HG02623 (cell line): ENCODE data around the gene PLEKHA1.

ENCODE experiments used
- ATAC-seq: cut with Tn5 transposase; IDR thresholded peaks from one replicate; pipeline ENCODE4 v1.9.1; 2021; ENCODE audit warnings: moderate library complexity; ENCODE audit not compliant: unreplicated experiment

Gene PLEKHA1

DNA sequence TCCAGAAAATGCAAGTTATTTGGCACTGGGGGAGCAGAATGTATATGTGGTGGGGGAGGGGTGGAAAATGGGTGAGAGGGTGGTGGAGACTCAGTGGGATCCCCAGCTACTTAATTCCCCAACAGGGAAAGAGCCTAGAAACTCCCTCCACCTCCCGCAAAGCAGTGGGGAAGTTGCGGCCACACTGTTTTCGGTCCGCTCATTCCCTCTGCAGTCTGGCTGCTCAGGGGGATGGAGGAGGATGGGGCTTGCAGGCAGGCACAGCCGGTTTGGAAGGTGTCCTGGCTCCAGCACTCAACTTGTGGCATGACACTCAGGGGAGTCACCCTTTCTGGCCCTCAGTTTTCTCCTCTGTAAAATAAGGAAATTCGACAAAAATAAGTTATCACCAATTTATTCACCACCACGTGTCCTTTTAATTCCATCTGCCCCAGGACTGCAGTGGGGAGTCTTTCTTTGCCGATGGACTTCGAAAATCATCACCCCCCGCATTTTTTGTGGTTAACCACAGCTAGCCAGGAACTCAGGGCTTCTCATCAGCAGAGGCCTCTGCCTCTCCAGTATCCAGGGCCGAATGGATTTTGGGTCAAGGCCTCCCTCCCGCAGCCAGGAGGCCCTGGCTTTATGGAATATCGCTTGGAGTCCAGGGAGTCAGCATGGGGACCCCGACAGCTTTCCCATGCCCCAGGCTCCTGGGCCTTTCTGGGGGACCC is 85.2 kb downstream of the PLEKHA1 start:
- no peak for ATAC-seq

DNA sequence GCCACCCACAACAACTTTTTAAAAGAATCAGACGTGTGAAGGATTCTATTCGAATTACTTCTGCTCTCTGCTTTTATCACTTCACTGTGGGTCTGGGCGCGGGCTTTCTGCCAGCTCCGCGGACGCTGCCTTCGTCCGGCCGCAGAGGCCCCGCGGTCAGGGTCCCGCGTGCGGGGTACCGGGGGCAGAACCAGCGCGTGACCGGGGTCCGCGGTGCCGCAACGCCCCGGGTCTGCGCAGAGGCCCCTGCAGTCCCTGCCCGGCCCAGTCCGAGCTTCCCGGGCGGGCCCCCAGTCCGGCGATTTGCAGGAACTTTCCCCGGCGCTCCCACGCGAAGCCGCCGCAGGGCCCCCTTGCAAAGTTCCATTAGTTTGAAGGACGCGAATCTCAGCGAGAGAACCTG is 86.4 kb downstream of the PLEKHA1 start:
- ATAC-seq, result no peak

DNA sequence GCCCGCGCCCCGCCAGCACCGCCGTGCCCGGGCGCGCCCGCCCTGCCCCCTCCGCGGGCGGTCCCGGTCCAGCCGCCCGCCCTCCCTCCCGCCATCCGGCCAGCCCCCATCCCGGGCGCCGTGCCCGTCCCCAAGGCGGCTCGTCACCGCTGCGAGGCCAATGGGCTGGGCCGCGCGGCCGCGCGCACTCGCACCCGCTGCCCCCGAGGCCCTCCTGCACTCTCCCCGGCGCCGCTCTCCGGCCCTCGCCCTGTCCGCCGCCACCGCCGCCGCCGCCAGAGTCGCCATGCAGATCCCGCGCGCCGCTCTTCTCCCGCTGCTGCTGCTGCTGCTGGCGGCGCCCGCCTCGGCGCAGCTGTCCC is 86.8 kb downstream of the PLEKHA1 start, which contains the start of gene HTRA1:
Gene HTRA1, plus strand, starts transcription at position 187 of the 362 bp plus-strand sequence. Its CDS starts 100 bp downstream, at position 287.
- ATAC-seq, result no peak

DNA sequence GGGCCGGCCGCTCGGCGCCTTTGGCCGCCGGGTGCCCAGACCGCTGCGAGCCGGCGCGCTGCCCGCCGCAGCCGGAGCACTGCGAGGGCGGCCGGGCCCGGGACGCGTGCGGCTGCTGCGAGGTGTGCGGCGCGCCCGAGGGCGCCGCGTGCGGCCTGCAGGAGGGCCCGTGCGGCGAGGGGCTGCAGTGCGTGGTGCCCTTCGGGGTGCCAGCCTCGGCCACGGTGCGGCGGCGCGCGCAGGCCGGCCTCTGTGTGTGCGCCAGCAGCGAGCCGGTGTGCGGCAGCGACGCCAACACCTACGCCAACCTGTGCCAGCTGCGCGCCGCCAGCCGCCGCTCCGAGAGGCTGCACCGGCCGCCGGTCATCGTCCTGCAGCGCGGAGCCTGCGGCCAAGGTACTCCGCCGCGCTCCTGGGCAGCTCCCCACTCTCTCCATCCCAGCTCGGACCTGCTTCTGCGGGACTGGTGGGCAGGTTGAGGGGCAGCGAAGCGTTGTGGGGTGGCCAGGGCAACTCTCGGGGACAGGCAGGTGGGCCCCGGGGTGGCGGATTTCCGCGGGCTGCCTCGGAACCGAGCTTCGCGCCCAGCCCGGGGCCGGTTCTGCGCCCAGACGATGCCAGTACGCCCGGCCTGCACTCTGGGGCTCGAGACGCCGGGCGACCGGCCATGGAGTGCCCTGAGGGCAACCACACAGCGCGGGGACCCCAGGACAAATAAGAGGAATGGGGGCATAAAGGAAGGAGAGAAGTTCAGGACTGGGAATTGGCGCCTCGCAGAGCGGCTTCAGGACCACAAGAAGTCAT is 87.4 kb downstream of the PLEKHA1 start:
- no peak for ATAC-seq

DNA sequence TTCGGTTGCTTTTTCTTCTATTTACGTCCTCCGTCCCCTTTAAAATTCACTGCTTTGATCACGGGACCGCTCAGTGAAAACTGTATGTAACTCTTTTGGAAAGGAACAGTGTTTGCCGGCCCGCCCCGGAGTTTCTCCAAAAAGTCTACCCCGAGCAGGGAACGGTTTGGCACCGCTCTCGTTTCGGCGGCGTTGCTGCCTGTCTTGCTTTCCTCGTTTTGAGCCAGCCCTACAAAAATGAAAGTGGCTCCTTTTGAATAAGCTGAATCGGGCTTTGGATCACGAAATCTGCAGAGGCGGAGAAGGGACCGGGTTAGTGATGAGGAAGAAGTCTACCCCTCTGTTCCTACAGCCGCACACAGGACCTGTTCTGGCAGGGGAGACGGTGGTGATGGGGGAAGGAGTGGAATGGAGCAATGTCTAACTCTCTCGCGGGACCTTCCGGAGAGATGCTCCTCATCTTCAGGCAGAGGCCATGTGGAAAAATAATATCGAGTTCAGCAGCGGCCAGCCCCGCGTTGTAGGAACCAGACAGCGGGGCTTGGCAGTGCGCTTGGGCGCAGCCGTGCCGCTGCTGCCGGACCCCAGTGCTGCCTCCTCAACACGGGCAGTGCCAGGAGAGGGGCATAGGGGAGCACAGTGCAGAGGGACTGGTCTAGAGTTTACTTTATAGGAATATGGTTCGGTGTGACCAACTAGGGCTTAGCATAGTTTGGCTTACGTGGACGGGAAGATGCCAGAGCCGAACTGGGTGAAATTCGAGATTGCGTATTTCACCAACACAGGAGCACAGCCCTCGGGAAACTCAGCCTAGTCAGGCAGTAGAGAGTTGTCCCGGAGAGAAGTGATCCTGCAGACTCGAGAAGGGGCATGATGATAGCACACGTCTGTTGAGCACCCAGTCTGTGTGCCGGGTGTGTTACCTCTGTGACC is 88.3 kb downstream of the PLEKHA1 start:
- no peak for ATAC-seq

DNA sequence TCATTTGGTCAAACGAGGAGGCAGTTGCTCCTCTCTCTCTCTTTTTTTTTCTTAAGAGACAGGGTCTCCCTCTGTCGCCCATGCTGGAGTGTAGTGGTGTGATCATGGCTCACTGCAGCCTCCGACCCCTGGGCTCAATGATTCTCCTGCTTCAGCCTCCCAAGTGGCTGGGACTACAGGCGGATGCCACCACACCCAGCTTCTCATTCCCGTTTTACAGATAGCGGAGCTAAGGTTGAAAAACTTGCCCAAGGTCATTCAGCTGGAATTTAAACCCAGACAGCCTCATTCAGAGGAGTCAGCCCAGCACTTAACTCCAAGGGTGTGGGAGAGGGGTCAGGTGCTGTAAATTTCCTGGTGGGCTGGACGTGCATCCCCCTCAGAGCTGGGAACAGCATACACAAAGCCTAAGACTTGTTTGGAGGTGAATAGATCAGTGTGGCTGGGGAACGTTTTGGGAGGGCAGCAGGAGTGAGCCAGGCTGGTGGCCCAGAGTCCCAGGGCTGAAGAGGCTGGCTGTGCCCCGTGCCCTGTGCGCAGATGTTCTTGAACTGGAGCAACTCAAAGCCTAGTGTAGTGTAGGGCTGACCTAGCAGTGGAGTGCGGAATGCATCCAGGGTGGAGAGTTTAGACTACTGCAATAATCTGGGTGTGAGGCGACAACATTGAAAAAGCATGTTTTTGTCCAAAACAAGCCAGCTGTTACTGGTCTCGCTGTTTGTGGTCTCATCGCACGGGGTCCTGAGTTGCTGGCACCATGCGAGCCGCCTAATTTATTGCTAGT is 89.2 kb downstream of the PLEKHA1 start:
- ATAC-seq, result no peak

DNA sequence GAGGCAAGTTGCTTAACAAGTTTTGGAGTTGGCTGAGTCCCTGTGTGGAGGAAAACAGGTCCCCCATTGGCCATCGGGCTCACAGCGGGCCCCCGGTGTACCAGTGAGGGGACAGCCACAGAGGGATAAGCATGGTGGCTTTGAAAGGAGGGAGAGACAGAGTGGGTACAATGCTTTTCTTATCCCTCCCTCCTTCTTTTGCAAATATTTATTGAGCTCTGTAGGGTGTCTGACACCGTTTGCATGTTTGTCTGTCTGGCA is 89.7 kb downstream of the PLEKHA1 start:
- no peak for ATAC-seq

DNA sequence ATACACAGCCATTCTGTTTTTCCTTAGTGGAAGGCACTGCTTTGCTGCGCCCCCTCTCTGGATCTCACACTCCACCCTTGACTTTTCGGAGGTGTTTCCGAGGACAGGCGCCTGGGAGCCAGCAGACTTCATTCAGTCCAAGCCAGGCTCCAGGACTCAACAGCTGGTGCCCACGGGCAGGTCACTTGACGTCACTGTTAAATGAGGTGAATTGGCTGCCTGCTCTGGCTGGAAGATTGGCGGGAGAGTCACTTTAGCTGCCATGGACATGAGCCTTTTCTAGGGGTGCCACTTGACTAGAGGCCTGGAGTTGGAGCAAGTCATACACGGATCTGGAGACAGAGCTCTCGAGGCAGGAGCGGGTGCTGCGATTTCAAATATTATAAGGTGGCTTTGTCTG is 90.1 kb downstream of the PLEKHA1 start:
- ATAC-seq, result no peak

DNA sequence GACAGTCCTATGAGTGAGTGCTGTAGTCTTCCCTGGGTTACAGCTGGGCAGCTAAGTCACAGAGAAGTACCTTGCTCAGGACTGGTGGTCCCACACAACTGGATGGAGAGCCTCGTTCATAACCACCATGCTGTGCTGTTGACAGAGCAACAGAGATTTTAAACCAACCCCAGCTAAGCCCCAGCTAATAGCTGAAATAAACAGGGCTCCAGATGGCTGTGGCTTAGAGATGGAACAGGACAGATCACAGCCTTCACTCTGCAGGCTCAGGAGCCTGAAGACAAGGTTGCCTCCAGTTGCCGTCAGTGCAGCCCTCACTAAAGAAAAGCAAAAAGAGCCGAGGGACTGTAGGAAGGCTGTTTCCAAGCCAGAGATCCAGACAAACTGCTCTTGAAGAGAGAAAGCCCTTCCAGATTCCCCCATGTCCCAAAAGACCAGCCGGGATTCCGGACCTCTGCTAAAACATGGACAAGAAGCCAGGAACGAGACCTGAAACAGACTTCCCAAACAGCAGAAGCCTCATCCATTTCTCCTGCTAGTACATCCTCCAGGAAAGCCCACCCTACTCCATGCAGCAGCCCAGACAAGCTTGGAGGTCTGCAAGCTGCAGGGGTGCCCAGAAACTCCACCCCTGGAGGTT is 91.0 kb downstream of the PLEKHA1 start:
- ATAC-seq, result no peak

DNA sequence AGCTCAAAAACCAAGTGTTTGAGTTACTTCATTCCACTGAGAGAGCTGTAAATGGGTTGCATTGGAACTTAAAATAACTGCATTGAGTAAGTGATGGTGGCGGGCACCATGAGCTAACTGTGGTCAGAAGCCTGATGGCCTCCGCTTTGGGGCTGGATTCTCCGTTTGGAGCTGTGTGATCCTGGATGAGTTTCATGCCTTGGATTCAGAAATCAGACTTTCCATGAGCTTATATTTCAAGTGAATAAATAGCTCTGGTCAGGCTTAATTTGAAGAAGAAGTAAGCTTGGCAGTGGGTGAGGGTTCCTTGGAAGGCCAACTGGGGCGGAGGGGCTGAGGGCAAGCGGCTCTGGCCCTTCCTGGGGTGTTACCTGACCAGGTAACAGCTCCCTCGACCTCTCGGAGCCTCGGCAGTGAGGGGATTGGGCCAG is 92.5 kb downstream of the PLEKHA1 start:
- ATAC-seq, result no peak

DNA sequence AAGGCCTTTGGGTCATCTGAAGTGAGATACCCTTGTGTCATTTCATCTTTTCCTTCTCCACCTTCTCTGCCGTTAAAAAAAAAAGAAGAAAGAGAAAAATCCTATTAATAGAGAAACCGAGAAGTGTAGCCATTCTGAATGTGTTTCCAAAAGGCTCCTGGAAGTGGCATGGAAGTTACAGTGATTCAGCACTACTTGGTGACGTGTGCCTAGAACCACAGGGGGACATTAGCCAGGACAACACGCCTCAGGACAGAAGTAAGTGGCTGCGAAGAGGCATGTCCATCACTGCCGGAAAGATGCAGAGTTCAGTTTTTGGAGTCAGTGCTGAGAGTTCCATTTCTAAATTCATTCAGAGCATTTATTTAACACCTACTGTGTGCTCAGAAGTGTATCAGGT is 93.2 kb downstream of the PLEKHA1 start:
- no peak for ATAC-seq

DNA sequence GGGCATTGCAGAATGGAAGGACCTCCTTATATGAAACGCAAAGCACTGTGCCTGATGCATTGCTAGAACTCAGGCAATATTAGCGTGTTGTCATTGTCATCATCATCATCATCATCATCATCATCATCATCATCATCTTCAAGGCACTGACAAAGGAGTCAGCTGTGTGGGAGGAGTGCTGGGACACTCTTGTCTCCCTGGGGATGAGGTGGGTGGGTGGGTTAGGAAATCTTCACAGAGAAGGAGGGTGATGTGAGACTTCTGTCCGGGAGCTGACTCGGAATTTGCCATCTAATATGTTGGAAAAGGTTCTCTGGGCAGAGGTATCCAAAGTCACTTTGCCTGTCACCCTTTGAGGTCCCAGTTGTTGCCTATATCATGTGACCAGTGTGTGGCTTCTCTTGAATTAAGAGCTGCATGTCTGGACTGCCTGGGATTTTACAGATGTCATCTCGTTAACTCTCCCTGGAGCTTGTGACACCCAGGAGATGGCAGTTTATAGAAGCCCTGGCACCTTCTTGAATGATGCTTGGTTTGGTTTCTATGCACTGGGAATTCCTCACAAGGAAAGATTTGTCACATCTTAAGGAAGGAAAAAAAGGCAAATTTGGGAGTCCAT is 93.9 kb downstream of the PLEKHA1 start:
- no peak for ATAC-seq

DNA sequence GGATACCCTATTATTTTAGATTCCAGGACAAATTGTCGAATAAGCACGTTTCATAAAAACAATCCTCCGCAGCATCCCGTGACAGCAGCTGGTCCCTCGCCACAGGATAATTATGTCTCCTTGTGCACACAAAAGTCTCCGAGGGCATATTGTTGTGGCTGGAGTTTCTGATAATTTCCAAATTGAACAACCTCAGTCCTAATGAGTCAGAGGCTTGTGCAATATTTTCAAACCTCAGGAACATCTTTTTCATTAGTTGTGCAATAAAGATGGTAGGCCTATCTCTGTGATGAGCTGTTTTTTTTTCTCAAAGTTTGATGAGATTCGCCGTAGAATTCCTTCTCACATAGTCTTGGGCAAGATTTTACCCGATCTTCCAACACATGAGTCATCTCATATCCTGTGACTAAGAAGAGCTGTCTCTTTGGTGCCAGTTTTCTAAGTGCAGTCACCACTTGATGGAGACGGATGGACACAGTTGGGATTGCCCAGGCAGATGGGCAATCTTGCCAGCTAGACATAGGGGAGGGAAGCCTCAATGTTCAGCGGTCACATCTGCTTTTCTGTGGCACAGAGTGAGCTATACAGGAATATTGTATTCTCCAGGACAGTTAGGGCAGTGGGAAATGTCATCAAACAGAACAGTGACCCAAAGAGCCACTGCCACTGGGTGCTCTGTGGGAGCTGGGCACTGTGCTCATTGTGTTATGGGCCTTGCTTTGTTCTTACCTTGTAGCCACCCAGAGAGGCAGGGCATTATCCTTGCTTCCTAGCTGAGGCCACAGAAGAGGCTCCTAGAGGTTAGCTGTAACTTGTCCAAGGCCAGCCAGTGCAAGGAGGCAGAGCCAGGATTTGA is 94.6 kb downstream of the PLEKHA1 start:
- ATAC-seq, result no peak

DNA sequence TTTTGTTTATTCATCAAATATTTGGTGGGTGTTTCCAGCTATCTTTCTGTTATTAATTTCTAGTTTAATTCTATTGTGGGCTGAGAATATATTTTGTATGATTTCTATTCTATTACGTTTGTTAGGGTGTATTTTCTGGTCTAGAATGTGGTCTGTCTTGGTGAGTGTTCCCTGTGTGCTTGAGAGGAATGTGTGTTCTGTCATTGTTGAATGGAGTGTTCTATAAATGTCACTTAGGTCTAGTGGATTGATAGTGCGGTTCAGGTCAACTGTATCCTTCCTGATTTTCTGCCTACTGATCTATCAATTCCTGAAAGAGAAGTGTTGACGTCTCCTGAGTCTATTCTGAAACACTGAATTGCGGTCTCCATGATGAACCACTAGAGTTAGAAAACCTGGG is 95.3 kb downstream of the PLEKHA1 start:
- ATAC-seq, result no peak

DNA sequence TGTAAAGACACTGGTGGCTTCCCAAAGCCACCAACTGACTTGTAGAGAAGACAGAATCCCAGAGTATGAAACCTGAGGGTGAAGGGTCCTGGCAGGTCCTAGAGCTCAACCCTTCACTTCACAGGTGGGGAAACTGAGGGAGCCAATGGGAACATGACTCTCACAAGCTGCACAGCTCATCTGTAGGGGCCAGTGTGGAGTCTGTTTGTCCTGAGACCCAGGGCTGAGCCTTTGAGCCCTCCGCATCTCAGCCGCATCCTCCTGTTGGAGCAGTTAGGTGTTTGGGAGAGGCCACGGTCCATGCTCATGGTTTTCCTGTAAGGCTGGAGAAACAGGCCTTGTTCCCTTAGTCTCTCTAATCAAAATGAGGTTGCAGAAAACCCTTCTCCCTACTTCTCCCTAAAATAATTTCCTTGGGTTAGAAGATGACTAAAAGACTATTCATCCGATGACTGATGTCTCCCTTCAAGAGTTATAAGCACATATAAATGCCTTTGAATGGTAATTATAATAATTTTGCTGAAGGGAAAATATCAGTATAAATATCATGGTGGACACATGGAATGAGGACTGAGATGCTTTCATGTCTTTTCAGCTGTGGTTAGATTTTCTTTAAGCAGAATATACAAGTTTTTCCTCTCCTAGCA is 97.1 kb downstream of the PLEKHA1 start:
- no peak for ATAC-seq

DNA sequence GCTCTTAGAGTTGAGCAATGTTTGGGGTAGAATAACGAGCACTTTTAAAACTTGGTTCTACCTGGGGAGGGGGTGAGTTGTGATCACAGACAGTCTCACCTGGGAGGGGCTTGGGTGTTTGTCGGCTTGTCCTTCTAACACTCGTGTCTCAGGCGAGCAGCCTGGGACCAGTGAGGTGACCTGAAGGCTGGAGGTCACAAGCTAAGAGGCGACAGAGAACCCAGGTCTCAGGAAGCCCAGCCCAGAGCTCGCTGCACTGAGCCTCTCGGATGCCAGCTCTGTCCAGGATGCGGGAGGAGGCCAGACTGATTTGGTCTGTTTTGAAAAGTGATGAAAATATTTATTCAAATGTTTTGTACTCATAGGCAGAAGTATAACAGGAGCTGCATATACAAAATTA is 98.6 kb downstream of the PLEKHA1 start:
- ATAC-seq, result no peak

DNA sequence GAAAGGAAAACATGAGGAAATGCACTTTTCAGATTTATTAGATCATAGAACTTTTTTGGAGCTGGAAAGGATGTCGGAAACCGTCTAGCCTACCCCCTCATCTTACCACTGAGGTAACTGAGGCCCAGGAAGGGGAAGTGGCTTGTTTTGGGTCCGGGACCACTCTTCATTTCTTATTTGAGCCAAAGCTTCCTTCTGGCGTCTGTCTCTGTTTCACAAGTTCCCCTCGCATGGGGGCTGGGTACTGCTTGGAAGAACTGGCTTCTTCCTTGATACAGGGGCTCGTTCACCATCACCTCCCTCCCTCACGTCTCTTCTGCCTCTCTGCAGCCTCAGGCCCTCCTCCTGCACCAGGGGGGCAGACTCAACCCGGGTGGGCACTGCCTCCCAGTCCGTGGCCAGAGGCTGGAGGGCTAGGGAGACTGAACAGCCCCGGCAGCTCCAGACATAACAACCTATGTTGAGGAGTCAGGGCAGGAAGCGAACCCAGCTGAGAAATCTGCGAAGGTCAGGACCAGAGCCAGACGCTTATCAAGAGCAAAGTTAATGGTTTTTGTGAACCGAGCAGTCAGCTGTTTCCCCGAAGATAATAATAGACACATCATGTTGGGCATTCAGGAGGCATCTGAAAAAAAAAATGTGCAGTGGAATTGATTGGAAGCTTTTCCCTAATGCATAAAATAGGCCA is 99.8 kb downstream of the PLEKHA1 start:
- no peak for ATAC-seq

DNA sequence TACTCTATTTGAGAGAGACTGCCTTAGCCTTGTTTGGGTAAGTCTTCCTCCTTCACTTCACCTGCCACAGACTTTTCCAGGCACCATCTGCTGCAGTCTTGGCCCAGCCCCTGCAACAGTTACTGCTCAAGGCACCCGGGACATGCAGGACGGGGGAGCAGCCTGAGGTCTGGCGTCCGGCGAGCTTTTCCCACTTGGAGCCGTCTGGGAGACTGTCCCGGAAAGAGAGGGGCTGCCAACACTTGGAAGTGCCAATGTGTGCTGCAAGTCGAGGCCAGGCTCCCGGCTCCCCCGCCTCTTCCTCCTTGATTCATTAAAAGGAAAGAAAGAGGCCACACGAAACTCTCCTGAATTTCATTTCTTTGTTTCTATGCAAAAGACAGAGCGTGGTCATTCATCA is 100.6 kb downstream of the PLEKHA1 start:
- no peak for ATAC-seq
